SU-DHL-6 (cell line): ENCODE measurements around the gene NOB1.

ENCODE experiments used
- CTCF ChIP-seq: fragments of 200-600 bp; sonication (generic); IDR thresholded peaks from one replicate; pipeline ENCODE4 v1.5.1; 2017; ENCODE audit warnings: antibody characterized with exemption, mild to moderate bottlenecking, low read length, moderate library complexity; ENCODE audit not compliant: insufficient read depth, poor library complexity, severe bottlenecking
- EZH2phosphoT487 ChIP-seq: fragments of 200-600 bp; sonication (generic), shearing (Covaris generic); conservative IDR thresholded peaks from 2 replicates; pipeline ENCODE4 v1.6.1; 2018; ENCODE audit warnings: mild to moderate bottlenecking, antibody characterized with exemption, low read length, moderate library complexity, mixed read lengths

GRCh38 chr16:69794486-69794885 lies 39.8 kb upstream of the NOB1 start:
- TF ChIP-seq CTCF = no peak
- TF ChIP-seq EZH2phosphoT487 = no peak
